H1 (cell line): Measurements from ENCODE around the gene DUSP1. TPM values are rescaled to one million over a fixed set of nuclear protein-coding genes. Genes with fewer than 3 reads are reported as not detected.

Experiments used
- ATF3 ChIP-seq: IDR thresholded peaks from 2 replicates; pipeline ENCODE4 v1.6.1; 2011; ENCODE audit warnings: low read depth, mild to moderate bottlenecking, low read length; ENCODE audit not compliant: insufficient read depth
- CBX8 ChIP-seq: fragments of 300-800, 300-1000 bp; sonication (generic); IDR thresholded peaks from 2 replicates; pipeline ENCODE4 v1.7.1; 2016; ENCODE audit warnings: low read depth, low read length, borderline replicate concordance
- CTBP2 ChIP-seq: IDR thresholded peaks from 2 replicates; pipeline ENCODE4 v1.7.0; 2011; ENCODE audit warnings: borderline replicate concordance, mild to moderate bottlenecking, moderate library complexity, mixed read lengths, low read length; ENCODE audit not compliant: insufficient read depth, insufficient read length
- EZH2 ChIP-seq: fragments of 200-600 bp; sonication (generic); IDR thresholded peaks from 2 replicates; pipeline ENCODE4 v1.7.1; 2012; ENCODE audit warnings: low read depth, mild to moderate bottlenecking, moderate library complexity, low read length, inconsistent platforms; ENCODE audit not compliant: severe bottlenecking
- JUN ChIP-seq: IDR thresholded peaks from 2 replicates; pipeline ENCODE4 v1.6.1; 2011; ENCODE audit warnings: low read depth, mild to moderate bottlenecking, improper control_type of control experiment, low read length
- KDM4A ChIP-seq: IDR thresholded peaks from one replicate; pipeline ENCODE4 v1.7.1; 2012; ENCODE audit warnings: low read depth, mild to moderate bottlenecking, moderate library complexity, low read length, inconsistent platforms; ENCODE audit not compliant: severe bottlenecking
- MAFK ChIP-seq: IDR thresholded peaks from 2 replicates; pipeline ENCODE4 v1.6.1; 2012; ENCODE audit warnings: low read depth, mild to moderate bottlenecking, improper control_type of control experiment, low read length
- PHF8 ChIP-seq: fragments of 200-600 bp; sonication (generic); conservative IDR thresholded peaks from 2 replicates; pipeline ENCODE4 v1.7.1; 2012; ENCODE audit warnings: low read depth, mild to moderate bottlenecking, inconsistent platforms, low read length, moderate library complexity
- SP4 ChIP-seq: IDR thresholded peaks from 2 replicates; pipeline ENCODE4 v1.6.1; 2012; ENCODE audit warnings: low read length, inconsistent platforms
- ZNF274 ChIP-seq: IDR thresholded peaks from 2 replicates; pipeline ENCODE4 v1.7.0; 2012; ENCODE audit warnings: low read length, borderline replicate concordance; ENCODE audit errors: extremely low read depth
- polyA plus RNA-seq, 7 experiments: library from polyadenylated mRNA; depleted of rRNA in 3 of 7; stranded (reverse) in 5 of 7; unstranded in 2 of 7; fragments of >200 nt in 5 of 7; fragments of 200-250 nt in 2 of 7; gene quantifications; 1 replicate in 5 of 7; 2 replicates in 1 of 7; 4 replicates in 1 of 7; pipeline versions ENCODE4 v1.2.1 to v1.2.3, GENCODE V29; 2011 to 2013; ENCODE audit warnings: missing spikeins in 2 of 7, mixed read lengths in 2 of 7
- total RNA-seq: library from RNA; stranded (reverse); fragmentation: NEBNext Ultra II Directional; extraction: Animal tissue kit (Norgen Biotek cat#: 25700); gene quantifications from 2 replicates; pipeline ENCODE4 v1.2.1, GENCODE V29; 2021
- TF ChIP-seq, protein P1 (sequence below): fragments of 300-600 bp; sonication (generic); IDR thresholded peaks from 2 replicates; pipeline ENCODE4 v1.7.1; 2012; ENCODE audit warnings: low read length, moderate library complexity, mild to moderate bottlenecking, inconsistent platforms; ENCODE audit not compliant: insufficient replicate concordance

DUSP1 gene
- total and polyA plus RNA-seq, 2 of the 8 experiments (the other 6 are each of a cell fraction or from before 2014, with no cell fraction given): 6.5 to 11.7 TPM

GRCh38 chr5:172741206-172741582 lies 29.8 kb downstream of the DUSP1 start (continued):
- TF ChIP-seq, protein P1, sequence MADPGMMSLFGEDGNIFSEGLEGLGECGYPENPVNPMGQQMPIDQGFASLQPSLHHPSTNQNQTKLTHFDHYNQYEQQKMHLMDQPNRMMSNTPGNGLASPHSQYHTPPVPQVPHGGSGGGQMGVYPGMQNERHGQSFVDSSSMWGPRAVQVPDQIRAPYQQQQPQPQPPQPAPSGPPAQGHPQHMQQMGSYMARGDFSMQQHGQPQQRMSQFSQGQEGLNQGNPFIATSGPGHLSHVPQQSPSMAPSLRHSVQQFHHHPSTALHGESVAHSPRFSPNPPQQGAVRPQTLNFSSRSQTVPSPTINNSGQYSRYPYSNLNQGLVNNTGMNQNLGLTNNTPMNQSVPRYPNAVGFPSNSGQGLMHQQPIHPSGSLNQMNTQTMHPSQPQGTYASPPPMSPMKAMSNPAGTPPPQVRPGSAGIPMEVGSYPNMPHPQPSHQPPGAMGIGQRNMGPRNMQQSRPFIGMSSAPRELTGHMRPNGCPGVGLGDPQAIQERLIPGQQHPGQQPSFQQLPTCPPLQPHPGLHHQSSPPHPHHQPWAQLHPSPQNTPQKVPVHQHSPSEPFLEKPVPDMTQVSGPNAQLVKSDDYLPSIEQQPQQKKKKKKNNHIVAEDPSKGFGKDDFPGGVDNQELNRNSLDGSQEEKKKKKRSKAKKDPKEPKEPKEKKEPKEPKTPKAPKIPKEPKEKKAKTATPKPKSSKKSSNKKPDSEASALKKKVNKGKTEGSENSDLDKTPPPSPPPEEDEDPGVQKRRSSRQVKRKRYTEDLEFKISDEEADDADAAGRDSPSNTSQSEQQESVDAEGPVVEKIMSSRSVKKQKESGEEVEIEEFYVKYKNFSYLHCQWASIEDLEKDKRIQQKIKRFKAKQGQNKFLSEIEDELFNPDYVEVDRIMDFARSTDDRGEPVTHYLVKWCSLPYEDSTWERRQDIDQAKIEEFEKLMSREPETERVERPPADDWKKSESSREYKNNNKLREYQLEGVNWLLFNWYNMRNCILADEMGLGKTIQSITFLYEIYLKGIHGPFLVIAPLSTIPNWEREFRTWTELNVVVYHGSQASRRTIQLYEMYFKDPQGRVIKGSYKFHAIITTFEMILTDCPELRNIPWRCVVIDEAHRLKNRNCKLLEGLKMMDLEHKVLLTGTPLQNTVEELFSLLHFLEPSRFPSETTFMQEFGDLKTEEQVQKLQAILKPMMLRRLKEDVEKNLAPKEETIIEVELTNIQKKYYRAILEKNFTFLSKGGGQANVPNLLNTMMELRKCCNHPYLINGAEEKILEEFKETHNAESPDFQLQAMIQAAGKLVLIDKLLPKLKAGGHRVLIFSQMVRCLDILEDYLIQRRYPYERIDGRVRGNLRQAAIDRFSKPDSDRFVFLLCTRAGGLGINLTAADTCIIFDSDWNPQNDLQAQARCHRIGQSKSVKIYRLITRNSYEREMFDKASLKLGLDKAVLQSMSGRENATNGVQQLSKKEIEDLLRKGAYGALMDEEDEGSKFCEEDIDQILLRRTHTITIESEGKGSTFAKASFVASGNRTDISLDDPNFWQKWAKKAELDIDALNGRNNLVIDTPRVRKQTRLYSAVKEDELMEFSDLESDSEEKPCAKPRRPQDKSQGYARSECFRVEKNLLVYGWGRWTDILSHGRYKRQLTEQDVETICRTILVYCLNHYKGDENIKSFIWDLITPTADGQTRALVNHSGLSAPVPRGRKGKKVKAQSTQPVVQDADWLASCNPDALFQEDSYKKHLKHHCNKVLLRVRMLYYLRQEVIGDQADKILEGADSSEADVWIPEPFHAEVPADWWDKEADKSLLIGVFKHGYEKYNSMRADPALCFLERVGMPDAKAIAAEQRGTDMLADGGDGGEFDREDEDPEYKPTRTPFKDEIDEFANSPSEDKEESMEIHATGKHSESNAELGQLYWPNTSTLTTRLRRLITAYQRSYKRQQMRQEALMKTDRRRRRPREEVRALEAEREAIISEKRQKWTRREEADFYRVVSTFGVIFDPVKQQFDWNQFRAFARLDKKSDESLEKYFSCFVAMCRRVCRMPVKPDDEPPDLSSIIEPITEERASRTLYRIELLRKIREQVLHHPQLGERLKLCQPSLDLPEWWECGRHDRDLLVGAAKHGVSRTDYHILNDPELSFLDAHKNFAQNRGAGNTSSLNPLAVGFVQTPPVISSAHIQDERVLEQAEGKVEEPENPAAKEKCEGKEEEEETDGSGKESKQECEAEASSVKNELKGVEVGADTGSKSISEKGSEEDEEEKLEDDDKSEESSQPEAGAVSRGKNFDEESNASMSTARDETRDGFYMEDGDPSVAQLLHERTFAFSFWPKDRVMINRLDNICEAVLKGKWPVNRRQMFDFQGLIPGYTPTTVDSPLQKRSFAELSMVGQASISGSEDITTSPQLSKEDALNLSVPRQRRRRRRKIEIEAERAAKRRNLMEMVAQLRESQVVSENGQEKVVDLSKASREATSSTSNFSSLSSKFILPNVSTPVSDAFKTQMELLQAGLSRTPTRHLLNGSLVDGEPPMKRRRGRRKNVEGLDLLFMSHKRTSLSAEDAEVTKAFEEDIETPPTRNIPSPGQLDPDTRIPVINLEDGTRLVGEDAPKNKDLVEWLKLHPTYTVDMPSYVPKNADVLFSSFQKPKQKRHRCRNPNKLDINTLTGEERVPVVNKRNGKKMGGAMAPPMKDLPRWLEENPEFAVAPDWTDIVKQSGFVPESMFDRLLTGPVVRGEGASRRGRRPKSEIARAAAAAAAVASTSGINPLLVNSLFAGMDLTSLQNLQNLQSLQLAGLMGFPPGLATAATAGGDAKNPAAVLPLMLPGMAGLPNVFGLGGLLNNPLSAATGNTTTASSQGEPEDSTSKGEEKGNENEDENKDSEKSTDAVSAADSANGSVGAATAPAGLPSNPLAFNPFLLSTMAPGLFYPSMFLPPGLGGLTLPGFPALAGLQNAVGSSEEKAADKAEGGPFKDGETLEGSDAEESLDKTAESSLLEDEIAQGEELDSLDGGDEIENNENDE: no peak
- no peak for TF ChIP-seq KDM4A
- no peak for TF ChIP-seq MAFK
- no peak for TF ChIP-seq EZH2
- TF ChIP-seq SP4: no peak
- no peak for TF ChIP-seq ZNF274
- TF ChIP-seq ATF3: no peak
- TF ChIP-seq CTBP2: no peak
- TF ChIP-seq CBX8: no peak
- no peak for TF ChIP-seq JUN
- TF ChIP-seq PHF8: no peak
